Uterus (tissue), 2 donors: ENCODE results near the gene VNN1.

Experiments used
- CTCF ChIP-seq, 4 experiments: fragments of 200-600 bp in 2 of 4; fragments of 450-650 bp in 2 of 4; sonication (generic) in 2 of 4; IDR thresholded peaks; one replicate each; pipeline ENCODE4 v1.5.1; 2016 to 2019; ENCODE audit warnings: antibody characterized with exemption in 4 of 4, mild to moderate bottlenecking in 2 of 4, moderate library complexity in 1 of 4
- POLR2A ChIP-seq, 2 donors: fragments of 450-650 bp; IDR thresholded peaks; one replicate each; pipeline ENCODE4 v1.6.1; 2016; ENCODE audit warnings: antibody characterized with exemption in 2 of 2, mild to moderate bottlenecking in 1 of 2, moderate library complexity in 1 of 2

GRCh38 chr6:132708771-132709170 lies 5.1 kb downstream of the VNN1 start:
- TF ChIP-seq CTCF (IDR thresholded peaks at IDR 0.05) (no peak), POLR2A (IDR thresholded peaks at IDR 0.05) (no peak)
